Right hindlimb (tissue), 1 donor: ENCODE data around the gene STAG1.
"Not testable (repeated sequence)": the region's sequence is repeated elsewhere in the genome, so short reads cannot be mapped to it uniquely, and the experiment has no call there.

Experiments
- DNase-seq: peaks from one replicate; pipeline ENCODE4 v3.0.0-alpha.2; 2018

Gene STAG1

GRCh38 chr3:136642711-136643110, 109.5 kb downstream of the STAG1 start:
- no peak for DNase-seq

- no peak for DNase-seq
Measured at GRCh38 chr3:136639069-136639468, 113.1 kb downstream of the STAG1 start.

- DNase-seq, result no peak
Measured at GRCh38 chr3:136637176-136637575, 115.0 kb downstream of the STAG1 start.

GRCh38 chr3:136634821-136635220, 117.4 kb downstream of the STAG1 start:
- no peak for DNase-seq

GRCh38 chr3:136632625-136633081, 119.5 kb downstream of the STAG1 start:
- no peak for DNase-seq

- DNase-seq, result no peak
Measured at GRCh38 chr3:136631424-136631823, 120.8 kb downstream of the STAG1 start.

- DNase-seq, result no peak
Measured at GRCh38 chr3:136630915-136631314, 121.3 kb downstream of the STAG1 start.

- no peak for DNase-seq
Measured at GRCh38 chr3:136626493-136626892, 125.7 kb downstream of the STAG1 start.

- DNase-seq, result no peak
Measured at GRCh38 chr3:136624894-136625815, 127.0 kb downstream of the STAG1 start.

- DNase-seq, result no peak
Measured at GRCh38 chr3:136624371-136624770, 127.8 kb downstream of the STAG1 start.

GRCh38 chr3:136621628-136622027, 130.6 kb downstream of the STAG1 start:
- DNase-seq, result no peak

GRCh38 chr3:136620436-136620835, 131.7 kb downstream of the STAG1 start:
- DNase-seq, result no peak

- DNase-seq, result not testable (repeated sequence)
Measured at GRCh38 chr3:136617969-136618525, 134.1 kb downstream of the STAG1 start.

- no peak for DNase-seq
Measured at GRCh38 chr3:136617198-136617597, 135.0 kb downstream of the STAG1 start.

GRCh38 chr3:136612512-136612911, 139.7 kb downstream of the STAG1 start:
- no peak for DNase-seq

GRCh38 chr3:136606990-136607389, 145.2 kb downstream of the STAG1 start:
- DNase-seq, result no peak

GRCh38 chr3:136606216-136606615, 146.0 kb downstream of the STAG1 start:
- not testable (repeated sequence) for DNase-seq

GRCh38 chr3:136604961-136605360, 147.2 kb downstream of the STAG1 start:
- no peak for DNase-seq

GRCh38 chr3:136602818-136603217, 149.4 kb downstream of the STAG1 start:
- no peak for DNase-seq

GRCh38 chr3:136595913-136596697, 156.1 kb downstream of the STAG1 start:
- no peak for DNase-seq

GRCh38 chr3:136586580-136586979, 165.6 kb downstream of the STAG1 start:
- no peak for DNase-seq

GRCh38 chr3:136584728-136585127, 167.4 kb downstream of the STAG1 start:
- DNase-seq, result no peak

GRCh38 chr3:136583823-136584222, 168.4 kb downstream of the STAG1 start:
- DNase-seq, result no peak
